Right ventricle myocardium inferior (tissue), 1 donor: ENCODE results near the gene MRNIP. TPM values are rescaled to one million over a fixed set of nuclear protein-coding genes. Genes with fewer than 3 reads are reported as not detected.

Experiments used
- ATAC-seq: fragments of 200-7000 bp; cut with Tn5 transposase; one replicate; pipeline ENCODE4 v1.9.1; 2020; ENCODE audit warnings: mild to moderate bottlenecking, moderate library complexity
- DNase-seq: peaks from one replicate; pipeline ENCODE4 v3.0.0; 2021; ENCODE audit errors: missing footprints
- intact Hi-C: fragments of 100-400 bp; cut with DNase I; formaldehyde crosslinking; loops from one replicate; pipeline ENCODE4 v1.11.0; 2022
- total RNA-seq: library from RNA; stranded (reverse); fragmentation: NEBNext Ultra II Directional; extraction: Animal tissue kit (Norgen Biotek cat#: 25700); gene quantifications from one replicate; pipeline ENCODE4 v1.2.1, GENCODE V29; 2021
- donor health status: DM: no; HTN: yes; CAD: no; lungs with severe emphysema.

Gene MRNIP
- total RNA-seq, 1 donor from 2014 or later: 12.2 TPM

DNA sequence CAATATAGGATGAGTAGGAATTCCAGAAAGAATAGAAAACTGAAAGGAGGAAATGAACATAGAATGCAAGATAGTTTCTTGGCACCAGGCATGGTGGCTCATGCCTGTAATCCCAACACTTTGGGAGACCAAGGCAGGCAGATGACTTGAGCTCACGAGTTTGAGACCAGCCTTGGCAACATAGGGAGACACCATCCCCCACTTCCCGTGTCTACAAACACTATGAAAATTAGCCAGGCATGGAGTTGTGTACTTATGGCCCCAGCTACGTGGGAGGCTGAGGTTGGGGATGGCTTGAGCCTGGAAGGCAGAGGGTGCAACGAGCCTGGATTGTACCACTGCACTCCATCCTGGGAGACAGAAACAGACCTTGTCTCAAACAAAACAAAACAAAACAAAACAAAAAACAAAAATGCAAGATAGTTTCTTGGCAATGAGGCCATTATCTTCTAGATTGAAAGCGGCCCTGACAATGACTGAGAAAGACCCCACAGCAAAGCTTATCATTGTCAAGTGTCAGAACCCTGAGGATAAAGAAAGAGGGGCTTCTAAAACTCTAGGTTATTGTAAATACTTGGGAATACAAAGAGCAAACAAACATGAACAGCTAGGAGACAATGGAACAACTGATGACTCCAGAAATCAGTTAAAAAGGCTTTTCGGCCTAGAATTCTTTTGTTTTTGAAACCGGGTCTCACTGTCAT lies 28.7 kb downstream of the MRNIP start:
- ATAC-seq (no peak), DNase-seq (no peak)
- intact Hi-C loops: no loop called here

DNA sequence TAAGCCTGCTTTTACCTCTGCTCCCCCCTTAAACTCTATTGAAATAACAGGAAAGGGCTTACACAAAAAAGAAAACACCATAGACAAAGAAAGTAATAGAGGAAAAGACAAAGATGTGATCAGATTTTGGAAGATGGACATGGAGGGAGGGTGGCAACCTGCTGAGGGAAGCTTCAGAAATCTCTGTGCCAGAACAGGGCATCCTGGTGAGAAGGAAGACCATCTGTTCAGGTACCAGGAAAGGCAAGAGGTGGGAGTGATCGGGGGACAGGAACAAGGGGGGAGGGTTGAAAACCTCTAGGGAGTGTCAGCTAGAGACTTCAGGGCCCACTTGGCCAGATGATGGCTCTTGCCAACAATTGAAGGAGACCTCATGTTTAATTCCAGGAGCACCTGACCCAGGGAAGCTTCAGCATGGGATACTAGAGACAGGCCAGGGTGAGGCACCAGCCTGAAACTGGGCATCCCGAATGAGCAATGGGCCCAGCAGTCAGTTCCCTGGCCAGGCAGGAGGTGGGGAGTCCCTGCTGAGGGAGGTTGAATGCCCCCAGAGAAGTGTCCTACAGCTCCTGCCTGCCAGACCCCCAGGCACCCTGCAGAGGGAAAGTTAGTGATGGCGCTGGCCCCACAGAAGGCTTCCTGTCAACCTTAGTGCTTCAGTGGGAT lies 29.7 kb downstream of the MRNIP start:
- ATAC-seq (no peak), DNase-seq (no peak)
- intact Hi-C loops: no loop called here

DNA sequence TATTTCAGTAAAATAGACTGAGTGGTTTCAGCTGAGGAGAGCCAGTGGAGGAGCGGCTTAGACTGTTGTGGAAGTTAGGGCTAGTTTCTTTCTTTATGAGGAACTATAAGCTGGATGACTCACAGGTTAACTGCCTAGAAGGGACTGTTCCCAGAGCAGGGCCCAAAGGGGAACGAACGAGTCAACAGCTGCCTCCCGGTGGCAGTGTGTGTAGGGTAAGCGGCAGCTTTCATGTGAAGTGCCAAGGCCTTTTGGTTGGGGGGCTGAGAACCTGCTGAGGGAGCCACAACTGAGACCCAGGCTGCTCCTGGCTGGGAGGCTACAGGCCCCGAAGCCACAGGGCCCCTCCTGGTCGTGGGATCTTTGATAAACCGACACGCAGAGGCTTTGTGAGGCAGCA lies 30.9 kb downstream of the MRNIP start:
- DNase-seq: no peak
- intact Hi-C loops: no loop called here
- peak; percentile 50 for ATAC-seq

DNA sequence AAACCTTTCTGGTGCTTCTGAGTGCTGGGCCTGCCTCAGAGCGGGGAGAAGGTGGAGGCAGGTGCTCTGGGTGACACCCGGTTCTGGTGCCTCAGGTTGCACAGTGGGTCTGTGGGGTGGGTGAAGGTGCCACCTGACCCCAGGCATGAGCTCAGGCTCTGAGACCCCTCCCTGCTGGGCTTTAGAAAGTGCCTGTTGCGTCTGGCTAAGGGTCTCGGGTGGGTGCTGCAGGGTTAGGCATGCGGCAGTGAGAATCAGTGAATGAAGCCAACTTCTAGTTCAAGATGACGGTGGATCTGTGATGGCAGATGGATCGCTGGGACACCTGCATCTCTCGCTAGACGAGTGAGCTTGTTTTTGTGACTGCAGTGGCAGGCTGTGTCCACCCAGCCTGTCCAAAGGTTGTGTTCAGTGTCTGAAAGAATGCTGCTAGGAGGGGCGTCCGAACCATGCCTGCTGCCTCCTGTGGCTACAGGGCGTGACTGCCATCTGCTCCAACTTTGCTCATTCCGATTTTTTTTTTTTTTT lies 32.9 kb downstream of the MRNIP start:
- ATAC-seq: no peak

DNA sequence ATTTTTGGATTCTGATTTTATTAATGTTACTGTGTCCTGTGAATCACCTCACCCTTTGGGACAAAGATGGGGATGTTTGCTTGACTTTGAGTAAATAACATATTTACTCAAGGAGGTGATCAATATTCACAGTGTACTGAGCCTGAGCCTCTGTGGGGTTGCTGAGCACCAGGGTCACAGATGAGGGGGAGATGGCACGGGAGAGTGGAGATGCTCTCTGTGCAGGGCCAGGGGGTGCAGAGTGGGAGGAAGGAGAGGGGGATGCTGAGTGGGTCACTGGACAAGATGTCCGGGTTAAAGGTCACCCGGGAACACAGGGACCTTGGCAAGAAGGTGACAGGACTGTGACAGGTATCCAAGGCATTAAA lies 33.9 kb downstream of the MRNIP start:
- intact Hi-C loops: no loop called here
- ATAC-seq (no peak), DNase-seq (no peak)

More for the DNA sequence above, 32.9 kb downstream of the MRNIP start:
- no peak for DNase-seq
- intact Hi-C loops: no loop called here

DNA sequence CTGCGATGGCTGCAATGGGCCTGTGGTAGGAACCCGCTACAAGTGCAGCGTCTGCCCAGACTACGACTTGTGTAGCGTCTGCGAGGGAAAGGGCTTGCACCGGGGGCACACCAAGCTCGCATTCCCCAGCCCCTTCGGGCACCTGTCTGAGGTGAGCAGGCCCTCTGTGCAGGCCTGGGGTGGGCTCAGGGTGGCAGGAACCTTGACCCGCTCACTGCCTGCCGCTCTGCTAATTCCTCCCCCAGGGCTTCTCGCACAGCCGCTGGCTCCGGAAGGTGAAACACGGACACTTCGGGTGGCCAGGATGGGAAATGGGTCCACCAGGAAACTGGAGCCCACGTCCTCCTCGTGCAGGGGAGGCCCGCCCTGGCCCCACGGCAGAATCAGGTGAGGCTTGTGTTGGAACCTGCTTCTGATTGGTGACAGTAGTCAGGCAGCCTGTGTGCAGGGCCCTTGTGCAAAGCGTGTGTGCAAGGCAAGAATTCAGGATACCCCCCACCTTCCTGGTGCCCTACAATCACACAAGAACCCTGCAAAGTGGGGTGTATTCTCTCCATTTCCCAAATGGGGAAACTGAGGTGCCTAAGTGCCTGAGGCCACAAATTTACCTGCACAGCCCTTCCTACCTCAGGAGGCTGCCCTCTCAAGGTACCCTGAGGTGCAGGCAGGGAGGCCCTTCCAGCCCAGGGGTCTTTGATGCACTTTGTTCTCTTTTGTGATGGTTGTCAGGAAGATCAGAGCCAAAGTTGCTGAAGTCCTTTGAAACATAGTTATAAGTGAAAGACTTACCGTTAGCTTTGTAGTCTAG lies 34.5 kb downstream of the MRNIP start:
- ATAC-seq (no peak), DNase-seq (no peak)
- intact Hi-C loops: no loop called here

DNA sequence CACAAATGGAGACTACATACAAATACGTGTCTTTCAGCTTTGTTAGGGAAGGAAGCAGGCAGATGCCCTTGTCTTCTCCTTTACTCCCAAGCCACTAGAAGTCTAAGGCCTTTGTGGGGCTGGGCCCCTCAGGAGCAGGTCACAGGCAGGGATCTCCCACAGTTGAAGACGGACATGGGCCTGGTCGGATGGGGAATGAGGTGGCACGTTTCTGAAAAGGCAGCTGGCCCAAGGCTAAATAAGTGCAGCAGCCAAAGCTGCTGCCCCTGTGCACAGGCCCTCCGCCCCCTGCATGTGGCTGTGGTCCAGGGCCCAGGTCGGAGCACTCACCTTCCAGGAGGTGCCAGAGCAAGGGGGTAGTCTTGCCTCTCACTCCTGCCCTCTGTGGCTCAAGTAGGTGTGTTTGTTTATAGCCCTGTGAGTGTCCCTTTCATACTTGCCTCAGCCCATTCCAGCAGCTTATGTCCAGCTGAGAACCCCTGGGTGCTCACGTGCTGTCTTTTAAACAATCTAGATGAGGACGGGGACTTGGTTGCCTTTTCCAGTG lies 36.1 kb downstream of the MRNIP start:
- no peak for DNase-seq
- no peak for ATAC-seq
- intact Hi-C loops: no loop called here

DNA sequence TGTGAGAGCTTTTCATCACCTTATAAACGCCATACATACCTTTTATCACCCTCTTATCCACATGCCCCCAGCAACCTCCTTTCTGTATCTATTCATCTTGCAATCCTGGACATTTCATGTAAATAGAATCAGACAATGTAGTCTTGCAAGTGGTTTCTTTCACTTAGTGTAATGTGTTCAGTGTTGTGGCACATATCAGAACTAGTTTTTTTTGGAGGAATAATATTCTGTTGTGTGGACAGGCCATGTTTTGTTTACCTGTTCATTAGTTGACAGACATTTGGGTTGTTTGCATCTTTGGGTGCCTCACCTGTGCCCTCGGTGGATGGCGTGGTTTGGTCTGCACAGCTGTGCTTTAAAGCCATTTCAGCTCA lies 36.6 kb downstream of the MRNIP start:
- DNase-seq (no peak), ATAC-seq (no peak)
- intact Hi-C loops: no loop called here

DNA sequence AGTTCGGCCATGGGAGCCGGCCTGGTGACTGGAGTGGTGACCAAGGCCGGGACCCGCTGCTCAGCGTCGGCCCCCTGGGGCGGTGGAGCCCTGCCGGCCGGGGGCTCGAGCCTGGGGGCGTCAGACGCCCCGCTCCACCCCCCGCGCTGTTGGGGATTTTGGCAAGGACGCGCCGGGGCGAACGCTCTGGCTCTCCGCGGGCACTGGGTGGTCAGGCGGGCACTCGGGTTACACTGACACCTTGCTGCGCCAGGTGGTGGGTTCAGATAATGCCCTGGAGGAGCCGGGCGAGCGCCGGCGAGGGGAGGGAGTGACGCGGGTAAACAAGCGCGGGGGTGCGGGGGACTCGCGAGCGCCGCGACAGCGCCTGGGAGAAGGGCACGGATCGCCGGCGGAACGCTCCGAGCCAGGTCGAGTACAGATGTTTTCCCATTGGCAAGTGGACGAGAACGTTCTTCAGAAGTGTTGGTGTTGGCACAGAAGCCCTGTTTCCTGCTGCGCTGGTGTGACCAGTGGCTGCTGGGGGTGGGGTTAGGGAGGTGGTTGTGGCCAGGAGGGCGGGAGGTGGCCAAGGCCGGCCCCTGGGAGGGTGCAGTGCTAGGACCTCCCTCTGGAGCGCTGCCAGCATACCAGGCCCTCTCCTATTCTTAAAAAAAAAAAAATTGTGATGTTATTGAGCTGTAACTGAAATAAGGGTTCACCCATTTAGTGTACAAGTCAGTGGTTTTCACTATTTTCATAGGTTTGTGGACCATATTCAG lies 37.1 kb downstream of the MRNIP start:
- DNase-seq (peak; percentile 97), ATAC-seq (peak; percentile 80)
- intact Hi-C loops: loop anchor here (1.0 to 2.0 kb wide), 2 partner anchors 15 to 37 kb away; partner anchors contain the start of genes MGAT4B and MRNIP

DNA sequence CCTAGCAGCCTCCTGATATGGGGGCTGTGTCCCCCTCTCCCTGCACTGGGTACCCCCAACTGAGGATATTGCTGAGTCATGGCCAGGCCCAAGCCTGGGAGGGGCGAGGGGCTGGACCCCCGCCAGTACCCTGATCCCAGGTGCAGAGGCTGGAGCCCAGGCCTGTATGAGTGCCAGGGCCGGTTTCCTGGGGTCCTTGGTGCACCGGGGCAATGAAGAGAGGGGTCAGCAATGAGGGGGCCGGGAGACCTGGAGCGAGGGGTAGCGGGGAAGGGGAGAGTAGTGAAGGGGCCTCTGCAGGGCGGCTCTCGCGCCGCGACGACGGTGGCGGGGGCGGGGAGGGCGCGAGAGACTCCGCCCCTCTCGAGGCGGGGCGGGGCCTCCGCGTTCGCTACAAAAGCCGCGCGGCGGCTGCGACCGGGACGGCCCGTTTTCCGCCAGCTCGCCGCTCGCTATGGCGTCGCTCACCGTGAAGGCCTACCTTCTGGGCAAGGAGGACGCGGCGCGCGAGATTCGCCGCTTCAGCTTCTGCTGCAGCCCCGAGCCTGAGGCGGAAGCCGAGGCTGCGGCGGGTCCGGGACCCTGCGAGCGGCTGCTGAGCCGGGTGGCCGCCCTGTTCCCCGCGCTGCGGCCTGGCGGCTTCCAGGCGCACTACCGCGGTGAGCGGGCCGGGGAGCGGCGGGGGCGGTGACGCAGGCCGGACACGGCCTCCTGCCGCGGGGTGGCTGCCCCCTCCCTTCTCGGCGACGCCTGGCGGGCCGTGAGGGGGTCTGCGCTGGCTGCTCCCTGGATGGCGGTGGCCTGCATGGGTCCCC lies 37.9 kb downstream of the MRNIP start, which contains the start of gene SQSTM1:
SQSTM1 (plus strand) TSS at position 423 of the 815 bp plus-strand sequence; CDS start at position 455, 32 bp downstream.
- intact Hi-C loops: loop anchor here (1.0 to 2.0 kb wide), 2 partner anchors 14 to 38 kb away; partner anchors contain the start of genes MGAT4B and MRNIP
- DNase-seq (peak; percentile 93), ATAC-seq (peak; percentile 78)

DNA sequence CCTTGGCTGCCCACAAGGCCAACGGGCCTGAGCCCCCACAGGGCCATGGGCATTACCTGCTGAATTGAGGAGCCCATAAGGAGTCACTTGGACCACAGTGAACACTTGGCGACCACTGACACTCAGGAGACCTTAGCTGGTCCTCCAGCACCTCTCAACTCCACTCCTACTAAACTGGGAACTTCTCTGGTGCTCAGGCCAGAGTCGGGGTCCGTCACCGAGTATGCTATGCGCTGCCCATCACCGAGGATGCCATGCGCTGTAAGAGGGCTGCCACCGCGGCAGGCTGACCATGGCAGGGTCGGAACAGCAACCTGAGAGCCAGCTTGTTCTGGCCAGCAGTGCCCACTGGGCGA lies 38.5 kb downstream of the MRNIP start:
- no peak for ATAC-seq
- intact Hi-C loops: loop anchor here (2.0 kb wide), 1 partner anchor 13 kb away; the partner anchor contains the start of gene MGAT4B
- peak; percentile 80 for DNase-seq

DNA sequence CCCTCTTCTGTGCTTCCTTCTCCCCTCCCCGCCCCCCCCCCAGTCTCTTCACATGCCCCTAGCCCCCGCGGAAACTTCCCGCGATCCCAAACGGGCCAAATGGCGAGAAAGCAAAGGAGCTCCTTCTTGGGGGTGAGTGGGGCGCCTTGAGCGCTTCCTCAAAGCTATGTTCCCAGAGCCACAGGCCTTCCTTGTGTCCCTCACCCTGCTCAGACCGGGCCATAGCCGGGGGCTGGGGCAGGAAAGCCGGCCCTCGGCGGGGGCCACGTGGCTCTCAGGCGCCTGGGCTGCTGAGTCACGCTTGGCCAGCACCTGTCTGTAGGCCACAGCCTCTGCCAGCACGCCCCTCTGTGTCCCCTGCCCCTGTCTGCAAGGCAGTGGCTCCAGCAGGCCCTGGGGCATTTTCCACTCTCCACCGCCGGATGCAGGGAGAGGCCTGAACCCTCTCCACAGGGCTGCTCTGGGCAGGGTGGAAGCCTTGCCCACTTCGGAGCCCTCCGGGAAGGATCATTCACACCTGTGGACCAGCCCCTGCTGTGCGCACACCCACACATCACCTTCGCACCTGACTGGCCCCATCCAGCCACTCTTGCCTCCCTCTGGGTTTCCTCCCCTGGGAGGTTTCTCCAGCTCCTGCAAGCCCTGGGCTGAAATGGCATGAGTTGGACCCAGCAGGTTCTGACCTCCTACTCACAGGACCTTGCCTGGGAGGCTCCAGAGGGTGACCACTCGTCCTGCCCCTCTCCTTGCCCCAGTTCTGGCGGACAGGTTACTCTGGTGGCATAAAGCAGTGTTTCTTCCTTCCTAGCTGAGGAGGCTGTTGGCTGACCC lies 39.1 kb downstream of the MRNIP start:
- ATAC-seq (peak; percentile 11), DNase-seq (peak; percentile 87)
- intact Hi-C loops: loop anchor here (2.0 kb wide), 1 partner anchor 13 kb away; the partner anchor contains the start of gene MGAT4B

DNA sequence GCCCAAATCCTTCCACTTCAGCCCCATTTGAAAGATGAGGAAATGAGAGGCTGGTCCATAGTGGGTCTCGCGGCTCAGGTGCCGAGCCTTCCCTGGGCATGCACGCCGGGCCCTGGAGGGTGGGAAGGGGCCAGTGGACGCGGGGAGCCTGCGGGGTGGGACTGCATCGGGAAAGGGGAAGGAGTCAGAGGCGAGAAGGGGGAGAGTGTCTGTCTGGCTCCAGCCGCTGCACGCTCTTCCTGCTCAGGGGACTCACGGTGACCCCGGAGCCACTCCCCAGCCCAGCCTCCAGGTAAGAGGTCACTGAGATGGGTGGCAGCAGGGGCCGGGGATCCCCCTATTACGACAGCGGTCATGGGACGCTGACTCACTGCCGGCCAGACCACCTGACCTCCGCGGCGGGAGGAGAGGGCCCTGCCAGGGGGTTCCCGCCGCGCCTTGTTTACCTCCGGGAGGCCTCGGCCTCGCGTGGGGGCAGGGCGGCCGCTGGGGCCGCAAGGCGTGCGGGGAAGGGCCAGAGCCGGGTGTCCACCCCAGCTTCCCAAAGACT lies 39.8 kb downstream of the MRNIP start:
- peak; percentile 96 for DNase-seq
- intact Hi-C loops: no loop called here
- peak; percentile 77 for ATAC-seq

DNA sequence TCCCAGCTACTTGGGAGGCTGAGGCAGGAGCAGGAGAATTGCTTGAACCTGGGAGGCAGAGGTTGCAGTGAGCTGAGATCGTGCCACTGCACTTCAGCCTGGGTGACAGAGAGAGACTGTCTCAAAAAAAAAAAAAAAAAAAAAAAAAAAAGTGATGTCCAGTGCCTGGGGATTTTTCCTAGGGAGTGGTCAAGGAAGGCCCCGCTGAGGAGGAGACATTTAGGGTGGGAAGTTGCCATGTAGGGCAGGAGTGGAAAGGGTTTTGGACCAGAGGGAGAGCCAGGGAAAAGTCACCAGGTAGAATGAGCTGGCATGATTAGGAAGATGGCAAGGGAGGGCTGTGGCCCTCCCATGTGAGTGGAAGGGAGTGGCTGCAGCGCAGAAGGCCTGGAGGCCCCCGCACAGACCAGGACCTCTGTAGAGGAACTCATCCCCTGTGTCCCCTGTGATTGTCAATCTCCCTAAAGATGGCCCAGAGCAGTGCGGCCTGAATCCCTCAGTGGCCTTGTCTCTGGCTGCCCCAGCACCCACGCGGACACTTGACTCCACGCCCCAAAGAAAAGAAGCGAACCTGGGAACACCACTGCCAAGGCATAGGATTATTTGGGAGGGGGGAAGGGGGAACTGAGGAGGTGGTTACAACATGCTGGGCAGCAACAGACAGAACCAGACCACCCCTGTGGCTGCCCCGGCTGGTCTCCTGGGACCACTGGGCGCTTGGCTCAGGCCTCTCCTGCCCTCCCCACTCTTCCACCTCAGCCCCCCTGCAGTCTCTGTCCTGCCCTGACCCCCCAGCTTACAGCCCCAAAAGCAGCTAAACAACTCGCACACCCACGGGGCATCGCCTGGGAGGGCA lies 40.5 kb downstream of the MRNIP start:
- intact Hi-C loops: no loop called here
- no peak for ATAC-seq
- DNase-seq: peak; percentile 56

DNA sequence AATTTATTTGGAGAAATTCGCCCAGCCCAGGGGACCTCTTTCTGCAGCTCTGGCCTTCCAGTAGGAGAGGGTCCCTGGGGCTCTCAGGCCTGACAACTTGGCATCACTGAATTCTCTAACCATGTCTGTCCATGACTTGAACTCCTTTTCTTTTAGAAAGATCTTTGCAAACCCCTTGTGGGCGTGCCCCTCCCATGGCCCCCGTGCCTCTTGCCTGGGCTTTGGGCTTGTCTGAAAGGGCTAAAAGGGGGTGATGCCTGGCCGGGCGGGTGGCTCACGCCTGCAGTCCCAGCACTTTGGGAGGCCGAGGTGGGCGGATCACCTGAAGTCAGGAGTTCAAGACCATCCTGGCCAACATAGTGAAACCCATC lies 41.2 kb downstream of the MRNIP start:
- intact Hi-C loops: no loop called here
- peak; percentile 50 for DNase-seq
- no peak for ATAC-seq
